SK-N-SH treated with all-trans-retinoic acid at 6 μM for 48 hours (cell line): Measurements from ENCODE around the gene C2orf42.

ENCODE experiments used
- ARNTL ChIP-seq: fragments of 450-650 bp; formaldehyde crosslinking; IDR thresholded peaks from 2 replicates; pipeline ENCODE4 v1.5.0; 2020; ENCODE audit warnings: low read depth, mild to moderate bottlenecking, moderate library complexity, borderline replicate concordance
- CSDC2 ChIP-seq: fragments of 250-450 bp; sonication (Bioruptor Pico); IDR thresholded peaks from 2 replicates; pipeline ENCODE4 v1.5.0; 2020; ENCODE audit warnings: mild to moderate bottlenecking, moderate library complexity
- OSR1 ChIP-seq: fragments of 250-450 bp; sonication (Bioruptor Pico); IDR thresholded peaks from 2 replicates; pipeline ENCODE4 v1.8.0; 2022; ENCODE audit warnings: moderate library complexity, mild to moderate bottlenecking, inconsistent platforms
- PATZ1 ChIP-seq: fragments of 250-450 bp; sonication (Bioruptor Pico); IDR thresholded peaks from 2 replicates; pipeline ENCODE4 v1.8.0; 2020; ENCODE audit warnings: mild to moderate bottlenecking, moderate library complexity, borderline replicate concordance
- POU6F1 ChIP-seq: fragments of 250-450 bp; sonication (Bioruptor Pico); IDR thresholded peaks from 2 replicates; pipeline ENCODE4 v1.8.0; 2021; ENCODE audit warnings: low read depth, mild to moderate bottlenecking, moderate library complexity, borderline replicate concordance
- TOX ChIP-seq: fragments of 250-450 bp; sonication (Bioruptor Pico); IDR thresholded peaks from 2 replicates; pipeline ENCODE4 v1.8.0; 2021; ENCODE audit warnings: mild to moderate bottlenecking, moderate library complexity, borderline replicate concordance
- ZC3H10 ChIP-seq: fragments of 250-450 bp; sonication (Bioruptor Pico); IDR thresholded peaks from 2 replicates; pipeline ENCODE4 v1.5.1; 2021; ENCODE audit warnings: mild to moderate bottlenecking, moderate library complexity
- ZFP30 ChIP-seq: fragments of 450-650 bp; formaldehyde crosslinking; IDR thresholded peaks from 2 replicates; pipeline ENCODE4 v1.5.0; 2022; ENCODE audit warnings: mild to moderate bottlenecking, moderate library complexity

GRCh38 chr2:70123829-70124116 is 67.0 kb downstream of the C2orf42 start:
- no peak for TF ChIP-seq CSDC2 (CRISPR knock-in tag)
- no peak for TF ChIP-seq ZFP30 (CRISPR knock-in tag)
- TF ChIP-seq ZC3H10 (CRISPR knock-in tag), result no peak
- no peak for TF ChIP-seq ARNTL
- no peak for TF ChIP-seq PATZ1
- TF ChIP-seq POU6F1 (CRISPR knock-in tag), result no peak
- no peak for TF ChIP-seq OSR1 (CRISPR knock-in tag)
- no peak for TF ChIP-seq TOX (CRISPR knock-in tag)
